Skeletal muscle satellite cell (primary cell): ENCODE measurements around the gene SUN1.

Experiments
- H3K27me3 ChIP-seq: 2 replicates; pipeline ENCODE4 v1.7.0; 2013; ENCODE audit warnings: low read length; ENCODE audit not compliant: control insufficient read depth, insufficient read depth
- H3K36me3 ChIP-seq: 2 replicates; pipeline ENCODE4 v1.7.0; 2013; ENCODE audit warnings: mild to moderate bottlenecking, control low read depth, low read length; ENCODE audit not compliant: insufficient read depth
- H3K4me1 ChIP-seq: 2 replicates; pipeline ENCODE4 v1.7.0; 2013; ENCODE audit warnings: low read length; ENCODE audit not compliant: control insufficient read depth, insufficient read depth
- H3K4me2 ChIP-seq: 2 replicates; pipeline ENCODE4 v1.7.0; 2013; ENCODE audit warnings: mild to moderate bottlenecking, low read length
- H3K4me3 ChIP-seq: 2 replicates; pipeline ENCODE4 v1.7.0; 2013; ENCODE audit warnings: low read length
- H3K9ac ChIP-seq: 2 replicates; pipeline ENCODE4 v1.7.0; 2013; ENCODE audit warnings: mild to moderate bottlenecking, low read depth, low read length, moderate library complexity
- H3K9me3 ChIP-seq: replicated peaks from 2 replicates; pipeline ENCODE4 v1.7.0; 2013; ENCODE audit warnings: mild to moderate bottlenecking, control low read depth, low read length

SUN1 gene

DNA sequence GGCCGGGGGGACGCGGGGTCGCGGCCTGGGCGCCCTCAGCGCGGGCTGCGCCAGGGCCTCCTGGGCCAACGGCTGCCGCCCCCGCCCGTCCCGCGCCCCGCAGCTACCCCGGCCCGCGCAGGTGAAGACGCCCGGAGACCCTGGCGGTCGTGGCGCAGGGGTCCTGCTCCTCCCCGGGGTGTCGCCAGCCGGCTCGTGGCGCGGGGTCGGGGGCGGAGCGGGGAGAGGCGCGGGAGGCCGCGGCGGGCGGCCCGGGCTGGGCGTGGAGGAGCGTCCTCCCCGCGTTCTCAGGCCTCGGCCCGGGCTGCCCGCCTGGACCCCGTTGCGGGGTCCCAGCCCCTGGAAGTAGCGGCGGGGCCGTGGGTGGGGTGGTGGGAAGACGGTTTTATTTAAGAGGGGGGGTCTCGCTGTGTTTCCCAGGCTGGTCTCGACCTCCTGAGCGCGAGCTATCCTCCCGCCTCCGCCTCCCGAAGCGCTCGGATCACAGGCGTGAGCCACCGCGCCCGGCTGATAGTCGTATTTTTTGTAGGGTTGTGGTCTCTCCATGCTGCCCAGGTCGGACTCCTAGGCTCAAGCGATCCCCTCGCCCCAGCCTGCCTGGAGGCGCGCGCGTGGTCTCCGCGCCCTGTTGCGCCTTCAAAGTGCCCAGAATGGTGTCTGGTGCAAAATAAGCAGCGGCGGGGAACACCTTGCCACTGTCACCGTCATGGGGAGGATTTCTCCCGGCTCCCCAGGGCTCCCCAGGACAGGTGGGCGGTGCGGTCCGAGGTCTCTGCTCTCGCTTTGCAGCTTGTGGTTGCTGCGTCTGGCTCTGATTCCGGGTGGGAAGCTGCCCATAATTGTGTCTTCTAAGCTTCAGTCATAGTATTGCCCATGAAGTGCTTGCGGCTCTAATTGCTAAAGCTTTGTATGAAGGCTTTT is 15.3 kb upstream of the SUN1 start:
- Histone ChIP-seq H3K27me3 (no peaks in the 10 kb centered on the region), H3K4me1 (peaks cover 28% of the 10 kb centered on the region), H3K9me3 (no peaks in the 10 kb centered on the region), H3K4me2 (peak overlapping the region; percentile 98), H3K4me3 (peak overlapping the region; percentile 90), H3K36me3 (peaks cover 2% of the 10 kb centered on the region), H3K9ac (peak overlapping the region; percentile 92)

DNA sequence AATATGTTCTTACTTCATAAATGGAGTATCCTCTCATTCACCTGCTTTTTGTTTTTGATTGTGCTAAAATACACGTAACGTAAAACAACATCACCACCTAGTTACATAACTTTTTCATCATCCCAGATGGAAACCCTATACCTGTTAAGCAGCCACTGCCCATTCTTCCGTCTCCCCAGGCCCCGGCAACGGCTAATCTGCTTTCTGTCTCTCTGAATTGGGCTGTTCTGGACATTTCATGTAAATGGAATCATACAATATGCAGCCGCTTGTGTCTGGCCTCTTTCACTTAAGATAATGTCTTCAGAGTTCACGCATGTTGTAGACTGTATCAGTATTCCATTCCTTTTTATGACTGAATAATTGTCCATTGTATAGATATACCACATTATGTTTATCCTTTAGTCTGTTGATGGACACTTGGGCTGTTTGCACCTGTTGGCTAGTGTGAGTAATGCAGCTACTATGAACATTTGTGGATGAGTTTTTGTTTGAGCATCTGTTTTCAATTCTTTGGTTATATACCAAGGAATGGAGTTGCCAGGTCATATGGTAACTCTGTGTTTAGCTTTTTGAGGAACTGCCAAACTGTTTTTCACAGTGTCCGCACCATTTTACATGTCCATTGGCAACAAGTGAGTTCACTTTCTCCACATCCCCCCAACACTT is 14.1 kb upstream of the SUN1 start:
- Histone ChIP-seq H3K4me1 (peaks cover 21% of the 10 kb centered on the region), H3K4me3 (no peak overlapping the region), H3K9ac (no peak overlapping the region), H3K36me3 (peaks cover 9% of the 10 kb centered on the region), H3K4me2 (peak overlapping the region; percentile 98), H3K9me3 (no peaks in the 10 kb centered on the region), H3K27me3 (no peaks in the 10 kb centered on the region)

DNA sequence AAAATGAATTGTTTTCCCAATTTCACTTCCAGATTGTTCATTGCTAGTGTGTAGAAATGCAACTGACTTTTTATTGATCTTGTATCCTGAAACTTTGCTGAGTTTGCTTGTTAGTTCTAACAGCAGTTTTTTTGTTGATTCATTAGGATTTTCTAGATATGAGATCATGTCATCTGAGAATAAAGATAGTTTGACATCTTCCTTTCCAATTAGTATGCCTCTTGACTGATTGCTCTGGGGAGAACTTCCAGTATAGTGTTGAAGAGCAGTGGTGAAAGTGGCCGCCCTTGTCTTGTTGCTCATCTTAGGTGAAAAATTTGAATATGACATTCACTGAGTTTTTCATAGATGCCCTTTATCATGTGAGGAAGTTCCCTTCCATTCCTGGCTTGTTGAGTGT is 11.9 kb upstream of the SUN1 start:
- Histone ChIP-seq H3K4me2 (no peak overlapping the region), H3K9me3 (no peaks in the 10 kb centered on the region), H3K27me3 (no peaks in the 10 kb centered on the region), H3K9ac (no peak overlapping the region), H3K4me1 (peaks cover 34% of the 10 kb centered on the region), H3K36me3 (peaks cover 10% of the 10 kb centered on the region), H3K4me3 (no peak overlapping the region)

- Histone ChIP-seq H3K9ac (no peak overlapping the region), H3K27me3 (no peaks in the 10 kb centered on the region), H3K4me2 (no peak overlapping the region), H3K36me3 (peaks cover 10% of the 10 kb centered on the region), H3K4me1 (peaks cover 43% of the 10 kb centered on the region), H3K9me3 (no peaks in the 10 kb centered on the region), H3K4me3 (no peak overlapping the region)
Observed at GRCh38 chr7:821688-822087, 10.6 kb upstream of the SUN1 start.

GRCh38 chr7:822692-823276 is 9.5 kb upstream of the SUN1 start:
- no peak overlapping the region for H3K4me3 ChIP-seq
- no peaks in the 10 kb centered on the region for H3K9me3 ChIP-seq
- no peak overlapping the region for H3K9ac ChIP-seq
- peaks cover 44% of the 10 kb centered on the region for H3K4me1 ChIP-seq
- H3K4me2 ChIP-seq, result no peak overlapping the region
- H3K27me3 ChIP-seq, result no peaks in the 10 kb centered on the region
- peaks cover 10% of the 10 kb centered on the region for H3K36me3 ChIP-seq

GRCh38 chr7:823649-824048 is 8.6 kb upstream of the SUN1 start:
- peaks cover 41% of the 10 kb centered on the region for H3K4me1 ChIP-seq
- peak overlapping the region; percentile 77 for H3K4me2 ChIP-seq
- peaks cover 10% of the 10 kb centered on the region for H3K36me3 ChIP-seq
- no peak overlapping the region for H3K4me3 ChIP-seq
- no peaks in the 10 kb centered on the region for H3K9me3 ChIP-seq
- no peak overlapping the region for H3K9ac ChIP-seq
- H3K27me3 ChIP-seq, result no peaks in the 10 kb centered on the region

- peak overlapping the region; percentile 62 for H3K9ac ChIP-seq
- H3K36me3 ChIP-seq, result peaks cover 10% of the 10 kb centered on the region
- H3K4me3 ChIP-seq, result peak overlapping the region; percentile 49
- H3K27me3 ChIP-seq, result no peaks in the 10 kb centered on the region
- H3K4me1 ChIP-seq, result peaks cover 40% of the 10 kb centered on the region
- H3K9me3 ChIP-seq, result no peaks in the 10 kb centered on the region
- peak overlapping the region; percentile 77 for H3K4me2 ChIP-seq
Observed at GRCh38 chr7:824081-824480, 8.2 kb upstream of the SUN1 start.

DNA sequence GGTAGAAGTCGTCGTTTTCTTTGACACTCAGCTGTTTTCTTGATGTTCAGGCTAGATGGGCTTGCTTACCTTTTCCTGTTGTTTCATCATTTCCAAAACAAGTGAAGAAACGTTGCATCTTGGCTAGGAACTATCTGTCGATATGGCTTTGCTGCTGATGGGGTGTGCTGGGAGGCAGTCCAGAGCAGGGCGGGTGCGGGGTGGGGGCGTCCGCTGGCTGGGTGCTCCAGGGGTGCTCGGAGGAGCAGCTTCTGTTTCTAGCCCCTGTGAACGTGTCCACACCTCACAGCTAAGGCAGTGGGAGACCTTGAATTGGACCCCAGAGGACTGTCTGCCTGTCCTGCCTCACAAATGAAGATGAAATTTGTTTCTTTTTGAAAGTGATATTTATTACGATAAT is 7.6 kb upstream of the SUN1 start:
- Histone ChIP-seq H3K9ac (peak overlapping the region; percentile 62), H3K27me3 (no peaks in the 10 kb centered on the region), H3K4me1 (peaks cover 40% of the 10 kb centered on the region), H3K4me3 (peak overlapping the region; percentile 49), H3K4me2 (peak overlapping the region; percentile 77), H3K9me3 (no peaks in the 10 kb centered on the region), H3K36me3 (peaks cover 10% of the 10 kb centered on the region)

DNA sequence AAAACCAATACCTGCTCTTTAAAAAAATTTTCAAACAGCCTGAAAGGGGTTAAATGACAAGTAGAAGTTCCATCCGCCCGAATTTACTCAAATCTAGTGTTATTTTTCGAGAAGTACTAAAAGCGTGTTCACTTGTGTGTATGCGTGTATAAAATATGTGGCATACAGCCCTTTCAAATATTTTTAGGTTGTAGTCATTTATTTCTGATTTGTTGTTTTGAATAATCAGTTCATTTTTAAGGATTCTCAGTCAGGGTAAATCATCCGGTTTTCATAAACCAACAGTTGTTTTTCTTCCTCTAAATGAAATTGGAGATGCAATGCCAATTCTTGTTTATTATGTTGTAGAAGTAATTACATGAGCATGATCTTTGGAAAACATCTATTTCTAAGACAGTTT is 6.9 kb upstream of the SUN1 start:
- peaks cover 10% of the 10 kb centered on the region for H3K36me3 ChIP-seq
- no peaks in the 10 kb centered on the region for H3K27me3 ChIP-seq
- H3K4me1 ChIP-seq, result peaks cover 39% of the 10 kb centered on the region
- peak overlapping the region; percentile 49 for H3K4me3 ChIP-seq
- H3K4me2 ChIP-seq, result peak overlapping the region; percentile 77
- no peaks in the 10 kb centered on the region for H3K9me3 ChIP-seq
- peak overlapping the region; percentile 62 for H3K9ac ChIP-seq

DNA sequence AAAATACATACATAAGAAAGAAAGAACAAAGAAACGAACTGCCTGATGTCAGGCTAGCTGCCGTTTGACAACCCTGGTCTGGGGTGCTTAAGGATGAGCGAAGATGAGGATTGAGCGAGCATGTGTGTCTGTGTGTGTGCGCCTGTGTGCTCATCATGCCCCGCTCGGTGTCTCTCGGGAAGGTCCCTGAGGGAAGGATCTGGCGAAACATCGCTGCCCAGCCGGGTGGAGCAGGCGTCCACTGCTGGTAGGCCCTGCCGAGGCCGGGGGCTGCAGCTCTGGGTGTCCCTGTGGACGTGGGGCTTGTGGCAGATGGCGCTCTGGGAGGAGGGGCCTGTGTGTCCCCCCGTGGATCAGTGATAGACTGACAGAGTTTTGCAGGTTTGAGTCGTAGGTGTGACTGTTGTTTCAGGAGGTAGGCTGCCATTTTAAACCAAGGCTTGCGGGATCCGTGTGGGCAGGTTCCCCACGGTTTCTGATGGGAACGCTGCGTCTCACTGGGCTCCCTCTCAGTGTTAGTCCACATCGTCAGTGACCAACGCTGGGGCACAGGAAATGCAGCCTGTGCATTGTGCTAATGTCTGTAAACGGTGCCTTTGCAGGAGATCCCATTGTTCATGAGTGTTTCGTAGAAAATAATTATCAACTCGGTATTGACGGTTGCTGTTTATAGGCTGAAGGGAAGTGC is 5.9 kb upstream of the SUN1 start:
- Histone ChIP-seq H3K4me3 (no peak overlapping the region), H3K9me3 (no peaks in the 10 kb centered on the region), H3K4me1 (peaks cover 43% of the 10 kb centered on the region), H3K4me2 (peak overlapping the region; percentile 77), H3K36me3 (peaks cover 8% of the 10 kb centered on the region), H3K9ac (peak overlapping the region; percentile 62), H3K27me3 (no peaks in the 10 kb centered on the region)
